A673 (cell line): ENCODE data around the gene SIT1. TPM values are rescaled to one million over a fixed set of nuclear protein-coding genes. Genes with fewer than 3 reads are reported as not detected.

ENCODE experiments used
- BruUV-seq: library from RNA; stranded (reverse); fragments of 400-500 nt; replicated peaks from 2 replicates; lab custom pipeline; 2021; lab: Mats Ljungman, UMichigan
- CTCF ChIA-PET: fragments of 300-600 bp; sonication (Branson Sonifier 250); formaldehyde crosslinking; loops from one replicate; lab custom pipeline; 2022; ENCODE audit warnings: antibody characterized with exemption; lab: Charles Lee
- POLR2A ChIA-PET: fragments of 300-600 bp; sonication (Branson Sonifier 250); formaldehyde crosslinking; loops from one replicate; lab custom pipeline; 2022; ENCODE audit warnings: antibody characterized with exemption; ENCODE audit not compliant: low non-redundant PET; lab: Charles Lee
- DNase-seq: peaks from one replicate; pipeline ENCODE4 v3.0.0-alpha.2; 2015; ENCODE audit warnings: low spot score
- H3K27ac ChIP-seq: fragments of 200-600 bp; sonication (generic); 2 replicates; pipeline ENCODE4 v1.5.1; 2016; ENCODE audit warnings: mixed run types, low read depth, mild to moderate bottlenecking, mixed read lengths, antibody characterized with exemption, low read length; ENCODE audit not compliant: poor library complexity, severe bottlenecking
- H3K27me3 ChIP-seq: fragments of 200-600 bp; sonication (generic); replicated peaks from 2 replicates; pipeline ENCODE4 v1.6.1; 2017; ENCODE audit warnings: mixed run types, low read depth, mild to moderate bottlenecking, mixed read lengths, antibody characterized with exemption, low read length; ENCODE audit not compliant: insufficient read depth, poor library complexity
- H3K36me3 ChIP-seq: fragments of 200-600 bp; sonication (generic); 2 replicates; pipeline ENCODE4 v1.6.1; 2016; ENCODE audit warnings: mixed run types, mild to moderate bottlenecking, mixed read lengths, antibody characterized with exemption, low read length; ENCODE audit not compliant: insufficient read depth, poor library complexity, severe bottlenecking
- H3K4me1 ChIP-seq: fragments of 200-600 bp; sonication (generic); 2 replicates; pipeline ENCODE4 v1.6.1; 2017; ENCODE audit warnings: mixed run types, mild to moderate bottlenecking, mixed read lengths, antibody characterized with exemption, low read length; ENCODE audit not compliant: insufficient read depth, poor library complexity, severe bottlenecking
- H3K4me3 ChIP-seq: fragments of 200-600 bp; sonication (generic); 2 replicates; pipeline ENCODE4 v1.5.1; 2016; ENCODE audit warnings: low read depth, mixed run types, mild to moderate bottlenecking, mixed read lengths, low read length; ENCODE audit not compliant: poor library complexity, severe bottlenecking
- H3K9me3 ChIP-seq: fragments of 200-600 bp; sonication (generic); 2 replicates; pipeline ENCODE4 v1.6.1; 2016; ENCODE audit warnings: mixed run types, low read depth, mild to moderate bottlenecking, mixed read lengths, antibody characterized with exemption, low read length; ENCODE audit not compliant: poor library complexity, severe bottlenecking
- CTCF ChIP-seq: fragments of 300-800, 200-600 bp; sonication (generic); conservative IDR thresholded peaks from 2 replicates; pipeline ENCODE4 v1.5.1; 2017; ENCODE audit warnings: low read depth, mild to moderate bottlenecking, antibody characterized with exemption, low read length, moderate library complexity, mixed read lengths
- EZH2 ChIP-seq: fragments of 200-600 bp; sonication (generic); IDR thresholded peaks from 2 replicates; pipeline ENCODE4 v1.6.1; 2017; ENCODE audit warnings: borderline replicate concordance, low read depth, mild to moderate bottlenecking, mixed read lengths, antibody characterized with exemption, low read length; ENCODE audit not compliant: poor library complexity, severe bottlenecking
- intact Hi-C: fragments of 100-400 bp; cut with micrococcal nuclease; formaldehyde crosslinking; loops from one replicate; pipeline ENCODE4 v1.10.0; 2022; ENCODE audit not compliant: unreplicated experiment
- total RNA-seq: library from RNA; stranded (reverse); gene quantifications from 2 replicates; pipeline ENCODE4 v1.2.3, GENCODE V29; 2021

The SIT1 gene
- total RNA-seq, 1 experiment from 2014 or later, result not detected

- TF ChIP-seq EZH2, result no peak
- TF ChIP-seq CTCF, result no peak
- intact Hi-C loops, result no loop called here
- H3K4me1 ChIP-seq, result no peaks in the 10 kb centered on the region
- H3K36me3 ChIP-seq, result peaks cover 5% of the 10 kb centered on the region
- CTCF ChIA-PET, result no interaction called here
- H3K27ac ChIP-seq, result no peak overlapping the region
- DNase-seq, result no peak
- POLR2A ChIA-PET, result no interaction called here
- H3K9me3 ChIP-seq, result no peaks in the 10 kb centered on the region
- no peak overlapping the region for H3K4me3 ChIP-seq
- BruUV-seq, result no TSS peak
- H3K27me3 ChIP-seq, result no peaks in the 10 kb centered on the region
Observed at GRCh38 chr9:35682520-35683315, 32.0 kb upstream of the SIT1 start.

- H3K9me3 ChIP-seq, result no peaks in the 10 kb centered on the region
- no TSS peak for BruUV-seq
- H3K36me3 ChIP-seq, result peaks cover 5% of the 10 kb centered on the region
- ChIA-PET POLR2A (no interaction called here), CTCF (no interaction called here)
- no peaks in the 10 kb centered on the region for H3K4me1 ChIP-seq
- TF ChIP-seq EZH2, result no peak
- TF ChIP-seq CTCF, result no peak
- no peak for DNase-seq
- no peak overlapping the region for H3K27ac ChIP-seq
- no peak overlapping the region for H3K4me3 ChIP-seq
- intact Hi-C loops, result no loop called here
- no peaks in the 10 kb centered on the region for H3K27me3 ChIP-seq
Observed at GRCh38 chr9:35682051-35682450, 31.3 kb upstream of the SIT1 start.

GRCh38 chr9:35681341-35682002 is 30.7 kb upstream of the SIT1 start:
- DNase-seq, result no peak
- intact Hi-C loops, result no loop called here
- ChIA-PET CTCF (no interaction called here), POLR2A (no interaction called here)
- H3K4me3 ChIP-seq, result no peak overlapping the region
- H3K9me3 ChIP-seq, result no peaks in the 10 kb centered on the region
- H3K27ac ChIP-seq, result no peak overlapping the region
- no peaks in the 10 kb centered on the region for H3K27me3 ChIP-seq
- H3K4me1 ChIP-seq, result no peaks in the 10 kb centered on the region
- no TSS peak for BruUV-seq
- H3K36me3 ChIP-seq, result peaks cover 5% of the 10 kb centered on the region
- TF ChIP-seq CTCF (no peak), EZH2 (no peak)
